Naive B cell (primary cell): ENCODE data around the gene SSBP4. TPM values are rescaled to one million over a fixed set of nuclear protein-coding genes. Genes with fewer than 3 reads are reported as not detected.

Experiments used
- ATAC-seq, 2 donors: fragments of 150-1000 bp; cut with Tn5 transposase; 2 replicates each; pipeline ENCODE4 v1.10.0; 2021; ENCODE audit warnings: low read depth in 2 of 2, mild to moderate bottlenecking in 2 of 2, moderate library complexity in 2 of 2
- DNase-seq: peaks from one replicate; pipeline ENCODE4 v3.0.0; 2022
- H3K27ac Mint-ChIP-seq, 6 donors: one replicate each; pipeline ENCODE4 v1.8.0; 2020 to 2022; ENCODE audit warnings: mild to moderate bottlenecking in 6 of 6, mixed read lengths in 6 of 6, moderate library complexity in 5 of 6, inconsistent platforms in 2 of 6
- H3K27me3 Mint-ChIP-seq, 3 donors: one replicate each; pipeline ENCODE4 v1.8.0; 2021 to 2022; ENCODE audit warnings: mixed read lengths in 3 of 3, mild to moderate bottlenecking in 1 of 3
- H3K36me3 Mint-ChIP-seq, 2 donors: one replicate each; pipeline ENCODE4 v1.8.0; 2020 to 2022; ENCODE audit warnings: mixed read lengths in 2 of 2, inconsistent platforms in 1 of 2, mild to moderate bottlenecking in 1 of 2
- H3K4me1 Mint-ChIP-seq, 3 donors: one replicate each; pipeline ENCODE4 v1.8.0; 2020 to 2022; ENCODE audit warnings: mixed read lengths in 3 of 3, inconsistent platforms in 1 of 3, mild to moderate bottlenecking in 1 of 3, moderate library complexity in 1 of 3
- H3K4me3 Mint-ChIP-seq, 8 donors: one replicate each; pipeline ENCODE4 v1.8.0; 2020 to 2022; ENCODE audit warnings: mild to moderate bottlenecking in 8 of 8, mixed read lengths in 8 of 8, moderate library complexity in 8 of 8, inconsistent platforms in 2 of 8
- H3K9me3 Mint-ChIP-seq, 7 donors: one replicate each; pipeline ENCODE4 v1.8.0; 2020 to 2022; ENCODE audit warnings: mixed read lengths in 7 of 7, mild to moderate bottlenecking in 5 of 7, inconsistent platforms in 2 of 7, moderate library complexity in 1 of 7
- polyA plus RNA-seq, 6 donors: library from polyadenylated mRNA; unstranded; fragments of 300-500 nt; fragmentation: Illumina TruSeq; gene quantifications; one replicate each; pipeline ENCODE4 v1.2.3, GENCODE V29; 2021; ENCODE audit warnings: low read depth in 6 of 6

Gene SSBP4
- polyA plus RNA-seq, 6 donors from 2014 or later: 54.7 to 78.0 (median 61.8) TPM

DNA sequence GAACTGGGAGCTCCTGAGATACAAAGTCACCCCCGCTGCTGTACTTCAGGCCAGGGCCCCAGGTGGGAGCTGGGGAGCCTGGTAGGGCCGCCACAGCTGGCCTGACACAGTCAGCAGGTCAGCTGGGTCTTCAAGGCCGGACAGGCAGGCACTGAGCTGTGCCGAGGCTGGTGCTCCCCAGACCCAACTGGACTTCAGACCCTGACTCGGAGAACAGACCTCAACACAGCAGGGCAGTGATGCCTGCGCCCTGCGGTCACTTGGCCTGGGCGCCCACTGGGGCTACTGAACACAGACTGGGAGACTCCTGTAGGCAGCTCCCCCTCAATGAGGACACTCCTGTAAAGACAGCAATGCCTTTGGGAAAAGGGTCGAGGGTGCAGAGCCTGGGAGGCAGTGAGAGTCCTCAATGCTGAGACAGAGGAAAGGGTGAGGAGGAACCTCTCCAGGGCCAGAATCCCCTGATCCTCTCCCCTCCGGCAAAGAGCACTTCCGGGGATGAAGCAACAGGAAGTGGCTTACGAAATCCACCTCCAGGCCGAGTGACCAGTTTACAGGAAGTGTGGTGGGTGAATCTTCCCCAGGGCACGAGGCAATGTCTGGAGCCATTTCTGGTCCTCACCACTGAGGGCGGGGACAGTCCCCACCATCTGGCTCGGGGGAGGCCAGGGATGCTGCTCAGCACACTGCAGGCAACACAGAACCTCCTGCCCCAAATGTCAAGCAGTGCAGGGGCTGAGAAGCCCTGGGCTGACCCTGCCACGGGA is 59.5 kb downstream of the SSBP4 start:
- H3K36me3 Mint-ChIP-seq: no peaks in the 10 kb centered on the region
- no peak for DNase-seq
- H3K4me1 Mint-ChIP-seq: peaks cover 52 to 78% (median 73%) of the 10 kb centered on the region in 3 donors
- ATAC-seq: peak; percentile 63 to 73
- H3K27ac Mint-ChIP-seq: peak overlapping the region; percentile 78 to 95 (median 87)
- no peaks in the 10 kb centered on the region for H3K9me3 Mint-ChIP-seq
- H3K4me3 Mint-ChIP-seq: peak overlapping the region in 7 of 8 donors; percentile 54 to 81 (median 62)
- no peaks in the 10 kb centered on the region for H3K27me3 Mint-ChIP-seq

DNA sequence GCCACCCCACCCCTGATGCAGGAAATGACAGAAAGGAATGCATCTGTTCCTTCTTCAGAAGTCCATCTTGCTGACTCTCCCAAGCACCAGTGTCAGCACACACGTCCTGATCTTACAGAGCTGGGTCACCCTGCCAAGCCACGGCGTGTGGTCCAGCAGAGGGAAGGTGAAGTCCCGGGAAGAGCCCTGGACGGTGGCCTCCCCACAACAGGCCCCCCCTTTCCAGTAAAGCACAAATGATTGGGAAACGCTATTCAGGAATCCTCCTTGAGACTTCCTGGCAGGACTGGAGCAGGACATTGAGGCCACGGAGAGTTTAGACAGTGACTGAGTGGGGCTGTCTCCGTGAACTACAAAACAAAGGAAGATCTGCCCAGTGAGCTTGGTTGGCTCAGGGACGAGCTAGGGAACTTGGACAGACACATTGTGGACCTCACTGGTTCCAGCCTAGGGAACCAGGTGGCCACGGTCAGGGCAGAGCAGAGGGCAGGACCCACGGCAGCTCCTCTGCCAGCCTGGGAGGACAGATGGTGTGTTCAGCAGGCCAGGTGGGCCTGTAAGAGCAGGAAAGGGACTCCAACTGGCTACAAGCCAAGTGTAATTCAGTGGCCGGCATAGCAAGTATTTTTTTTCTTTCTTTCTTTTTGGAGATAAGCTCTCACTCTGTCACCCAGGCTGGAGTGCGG is 61.0 kb downstream of the SSBP4 start:
- Mint-ChIP-seq H3K9me3 (no peaks in the 10 kb centered on the region), H3K27ac (peak overlapping the region in 3 of 6 donors; percentile 36 to 69 (median 51)), H3K36me3 (no peaks in the 10 kb centered on the region), H3K27me3 (no peaks in the 10 kb centered on the region), H3K4me1 (peaks cover 62 to 87% (median 82%) of the 10 kb centered on the region in 3 donors), H3K4me3 (peak overlapping the region in 4 of 8 donors; percentile 19 to 75 (median 50))
- ATAC-seq (no peak), DNase-seq (no peak)

DNA sequence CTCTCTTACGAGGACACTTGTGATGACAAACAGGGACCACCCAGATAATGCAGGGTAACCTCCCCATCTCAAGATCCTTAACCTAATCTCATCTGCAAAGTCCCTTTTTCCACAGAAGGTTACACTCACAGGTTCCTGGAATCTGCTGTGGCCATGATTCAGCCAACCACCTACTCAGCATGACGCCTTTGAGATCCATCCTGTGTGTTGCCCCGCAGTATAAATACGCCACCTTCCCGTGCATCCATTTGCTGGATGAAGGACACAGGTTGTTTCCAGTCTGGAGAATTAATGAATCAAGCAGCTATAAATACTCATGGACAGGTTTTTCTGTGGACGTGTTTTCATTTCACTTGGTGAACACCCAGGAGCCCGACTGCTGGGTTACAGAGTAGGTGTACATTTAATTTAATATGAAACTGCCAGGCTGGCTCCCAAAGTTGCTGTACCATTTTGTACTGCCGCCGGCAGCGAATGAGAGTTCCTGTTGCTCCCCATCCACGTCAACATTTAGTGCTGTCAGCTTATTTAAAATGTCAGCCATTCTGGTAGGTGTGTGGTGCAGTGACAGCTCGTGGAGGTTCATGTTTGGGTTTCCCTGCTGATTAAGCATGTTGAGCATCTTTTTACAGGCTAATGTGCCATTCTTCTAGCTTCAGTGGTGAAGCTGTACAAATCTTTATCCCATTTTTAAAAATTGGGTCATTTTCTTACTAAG is 62.5 kb downstream of the SSBP4 start:
- Mint-ChIP-seq H3K9me3 (no peaks in the 10 kb centered on the region), H3K27ac (peak overlapping the region in 3 of 6 donors; percentile 26 to 56 (median 32)), H3K36me3 (no peaks in the 10 kb centered on the region), H3K27me3 (no peaks in the 10 kb centered on the region), H3K4me1 (peaks cover 58 to 90% (median 83%) of the 10 kb centered on the region in 3 donors), H3K4me3 (peak overlapping the region in 1 of 8 donors; percentile 40)
- DNase-seq (no peak), ATAC-seq (no peak)

DNA sequence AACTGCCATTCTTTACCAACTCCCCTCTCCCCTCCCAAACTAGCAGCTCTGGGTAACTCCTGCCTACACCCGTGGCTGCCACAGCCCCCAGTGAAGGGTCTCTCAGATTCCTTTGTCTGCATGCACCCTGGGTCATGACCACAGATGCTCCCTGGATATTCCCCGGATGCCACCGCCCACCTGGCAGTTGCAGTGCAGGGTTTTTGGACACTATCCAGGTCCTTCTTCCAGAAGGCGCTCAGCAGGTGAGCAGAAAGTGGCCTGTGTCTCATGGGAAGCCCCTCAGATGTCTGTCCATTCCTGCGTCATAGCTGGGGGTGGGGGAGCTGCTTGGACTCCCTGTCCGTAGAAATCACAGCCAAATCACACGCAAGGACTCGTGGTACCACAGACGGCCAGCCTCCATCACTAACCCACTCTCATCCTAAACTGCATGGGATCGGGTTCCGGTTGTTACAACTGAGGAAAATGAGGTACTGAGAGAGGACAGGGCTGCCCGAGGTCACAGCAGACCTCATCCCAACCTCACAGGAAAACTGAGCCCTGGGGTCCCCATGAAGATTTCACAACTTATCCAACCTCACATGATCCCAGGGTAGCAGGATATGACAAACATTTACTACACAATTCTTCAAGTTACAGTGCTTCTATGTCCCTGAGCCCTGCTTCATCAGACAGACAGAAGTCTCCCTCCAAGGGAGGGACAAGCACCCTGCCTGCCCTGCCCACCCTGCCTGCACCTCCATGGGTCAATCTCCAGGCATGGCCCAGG is 64.1 kb downstream of the SSBP4 start:
- H3K4me3 Mint-ChIP-seq: peak overlapping the region in 1 of 8 donors; percentile 29
- no peak overlapping the region for H3K27ac Mint-ChIP-seq
- no peaks in the 10 kb centered on the region for H3K27me3 Mint-ChIP-seq
- DNase-seq: no peak
- no peaks in the 10 kb centered on the region for H3K9me3 Mint-ChIP-seq
- H3K4me1 Mint-ChIP-seq: peaks cover 55 to 90% (median 83%) of the 10 kb centered on the region in 3 donors
- no peak for ATAC-seq
- no peaks in the 10 kb centered on the region for H3K36me3 Mint-ChIP-seq

Other genes starting within 250 kb of the SSBP4 start
- gene IFI30, start 245.6 kb upstream of the SSBP4 start, polyA plus RNA-seq: 100 to 1,000 TPM; 107 to 293 (median 206) TPM
- 10 to 100 TPM in 3 of 6 donors, 1 to 10 TPM in 3; 1.8 to 12.0 (median 10.2) TPM for gene MPV17L2, start 226.2 kb upstream of the SSBP4 start, polyA plus RNA-seq
- gene RAB3A, start 215.4 kb upstream of the SSBP4 start, polyA plus RNA-seq: 1 to 10 TPM in 3 of 6 donors, under 1 TPM in 3; 0.21 to 2.8 (median 0.80) TPM
- gene PDE4C, start 193.0 kb upstream of the SSBP4 start, polyA plus RNA-seq: not detected
- gene IQCN, start 144.9 kb upstream of the SSBP4 start, polyA plus RNA-seq: 1 to 10 TPM in 3 of 6 donors, under 1 TPM in 2, not detected in 1; 0.69 to 1.9 (median 1.1) TPM
- 100 to 1,000 TPM in 4 of 6 donors, 10 to 100 TPM in 2; 46.5 to 325 (median 154) TPM for gene JUND, start 137.8 kb upstream of the SSBP4 start, polyA plus RNA-seq
- 100 to 1,000 TPM; 111 to 157 (median 123) TPM for gene LSM4, start 96.3 kb upstream of the SSBP4 start, polyA plus RNA-seq
- 10 to 100 TPM in 2 of 6 donors, 1 to 10 TPM in 4; 4.0 to 11.8 (median 8.0) TPM for gene PGPEP1, start 78.8 kb upstream of the SSBP4 start, polyA plus RNA-seq
- not detected for gene GDF15, start 33.2 kb upstream of the SSBP4 start, polyA plus RNA-seq
- gene LRRC25, start 21.8 kb upstream of the SSBP4 start, polyA plus RNA-seq: 10 to 100 TPM in 4 of 6 donors, 1 to 10 TPM in 1, under 1 TPM in 1; 0.17 to 30.8 (median 17.9) TPM
- 10 to 100 TPM in 2 of 6 donors, 1 to 10 TPM in 4; 6.3 to 12.2 (median 8.6) TPM for gene ISYNA1, start 18.7 kb downstream of the SSBP4 start, polyA plus RNA-seq
- gene ELL, start 102.7 kb downstream of the SSBP4 start, polyA plus RNA-seq: 10 to 100 TPM in 5 of 6 donors, 1 to 10 TPM in 1; 7.0 to 19.3 (median 14.6) TPM
- gene FKBP8, start 124.2 kb downstream of the SSBP4 start, polyA plus RNA-seq: 100 to 1,000 TPM in 1 of 6 donors, 10 to 100 TPM in 5; 69.8 to 100 (median 71.6) TPM
- 100 to 1,000 TPM in 1 of 6 donors, 10 to 100 TPM in 5; 75.3 to 108 (median 84.5) TPM for gene KXD1, start 138.5 kb downstream of the SSBP4 start, polyA plus RNA-seq
- gene UBA52, start 152.5 kb downstream of the SSBP4 start, polyA plus RNA-seq: 1,000 to 10,000 TPM; 1,188 to 1,782 (median 1,685) TPM
- 100 to 1,000 TPM in 2 of 6 donors, 10 to 100 TPM in 4; 76.0 to 107 (median 91.9) TPM for gene REX1BD, start 169.4 kb downstream of the SSBP4 start, polyA plus RNA-seq
- 1 to 10 TPM in 2 of 6 donors, under 1 TPM in 2, not detected in 2; 0.44 to 7.0 (median 0.97) TPM for gene CRLF1, start 187.4 kb downstream of the SSBP4 start, polyA plus RNA-seq
- not detected for gene TMEM59L, start 193.5 kb downstream of the SSBP4 start, polyA plus RNA-seq
- gene KLHL26, start 217.6 kb downstream of the SSBP4 start, polyA plus RNA-seq: 1 to 10 TPM in 5 of 6 donors, not detected in 1; 2.0 to 3.7 (median 3.6) TPM